ENCODE measurements around the gene IFT57. TPM values are rescaled to one million over a fixed set of nuclear protein-coding genes. Genes with fewer than 3 reads are reported as not detected.

The IFT57 gene
- total RNA-seq, 1 donor from 2014 or later, result 27.6 TPM

- DNase-seq (ENCODE audit: missing footprints) (no peak), ATAC-seq (no peak)
- intact Hi-C loops (cut with DNase I), result no loop called here
Observed at GRCh38 chr3:108110934-108111333, 111.3 kb downstream of the IFT57 start.

Other genes with a start within 250 kb of the IFT57 start
- 44.2 TPM for gene CD47, start 131.4 kb downstream of the IFT57 start, total RNA-seq
- gene HHLA2, start 74.1 kb upstream of the IFT57 start, total RNA-seq, result not detected